GM19397 (cell line): ENCODE results near the gene OR10H4.
"Not testable (repeated sequence)": the region's sequence is repeated elsewhere in the genome, so short reads cannot be mapped to it uniquely, and the experiment has no call there.

Source experiments
- ATAC-seq: cut with Tn5 transposase; IDR thresholded peaks from one replicate; pipeline ENCODE4 v1.9.1; 2021; ENCODE audit warnings: mild to moderate bottlenecking, moderate library complexity; ENCODE audit not compliant: unreplicated experiment

Gene OR10H4

DNA sequence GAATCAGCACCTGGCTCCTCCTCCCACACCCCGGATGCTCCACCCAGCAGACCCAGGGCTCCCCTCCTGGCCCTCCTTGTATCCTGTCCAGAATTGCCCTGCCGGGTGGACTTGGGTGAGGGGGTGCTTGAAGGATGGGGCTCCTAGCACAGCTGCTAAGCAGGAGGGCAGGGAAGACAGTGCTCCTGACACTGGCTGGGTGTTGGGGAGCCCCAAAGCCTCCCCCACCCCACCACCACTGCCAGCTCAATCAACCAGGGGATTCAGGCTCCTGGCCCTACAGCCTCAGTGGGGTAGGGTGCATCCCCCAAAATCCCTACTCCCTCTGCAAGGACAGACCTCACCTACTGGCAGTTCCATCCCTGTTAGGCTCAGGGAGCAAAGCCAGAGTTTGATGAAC is 11.9 kb upstream of the OR10H4 start:
- ATAC-seq: no peak

DNA sequence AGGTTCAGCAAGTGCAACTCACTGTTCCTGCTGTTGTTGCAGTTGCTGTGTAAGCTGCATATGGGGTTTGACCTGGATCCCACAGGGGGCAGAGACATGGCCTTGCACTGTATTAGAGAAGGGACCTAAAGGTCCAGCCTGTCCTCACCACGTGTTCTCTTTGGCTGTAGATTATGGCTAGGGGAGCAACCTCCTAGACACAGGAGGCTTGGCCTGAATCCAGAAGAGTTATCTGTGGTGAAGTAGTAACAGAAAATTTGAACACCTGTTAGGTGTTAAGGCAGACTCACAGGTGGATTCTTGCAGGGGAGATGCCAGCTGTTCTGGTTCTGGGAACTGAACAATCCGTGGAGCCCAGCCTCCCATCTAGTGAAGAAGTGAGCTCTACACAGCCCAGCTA is 11.0 kb upstream of the OR10H4 start:
- no peak for ATAC-seq

DNA sequence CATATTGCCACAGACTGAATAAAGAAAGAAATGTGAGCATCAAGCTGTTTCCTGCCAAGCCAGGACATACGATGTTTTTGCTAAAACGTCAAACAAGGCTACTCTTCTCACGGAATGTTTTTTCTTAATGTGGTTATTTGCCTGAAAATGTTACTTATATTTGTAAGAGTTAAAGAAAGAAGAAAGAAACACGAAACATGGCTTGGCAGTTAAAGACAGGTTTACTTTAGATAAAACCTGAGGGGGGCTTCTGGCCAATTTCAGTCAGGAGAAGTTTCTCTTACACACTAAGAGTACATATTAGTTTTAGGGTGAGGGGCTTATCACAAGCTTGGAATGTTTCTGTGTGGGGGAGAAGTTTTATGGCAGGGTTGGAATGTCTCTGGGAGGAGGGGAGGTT is 4.4 kb upstream of the OR10H4 start:
- no peak for ATAC-seq

DNA sequence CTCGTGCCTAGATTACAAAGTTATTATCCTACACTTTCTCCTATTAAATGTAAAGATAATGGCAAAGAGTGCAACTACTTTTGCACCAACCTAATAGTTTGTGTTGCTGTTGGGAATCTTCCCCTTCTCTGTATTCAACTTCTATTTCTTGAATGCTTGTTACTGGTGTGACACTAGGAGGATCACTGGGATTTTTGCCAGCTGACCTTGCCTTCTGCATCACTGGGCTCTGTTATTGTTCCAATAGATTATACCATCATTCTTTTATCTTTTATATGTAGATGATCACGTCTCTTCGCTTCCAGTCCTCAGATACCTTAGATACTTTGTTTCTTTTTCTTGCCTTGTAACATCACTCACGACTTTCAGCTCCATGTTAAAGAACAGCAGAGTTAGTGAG is 3.5 kb upstream of the OR10H4 start:
- no peak for ATAC-seq

DNA sequence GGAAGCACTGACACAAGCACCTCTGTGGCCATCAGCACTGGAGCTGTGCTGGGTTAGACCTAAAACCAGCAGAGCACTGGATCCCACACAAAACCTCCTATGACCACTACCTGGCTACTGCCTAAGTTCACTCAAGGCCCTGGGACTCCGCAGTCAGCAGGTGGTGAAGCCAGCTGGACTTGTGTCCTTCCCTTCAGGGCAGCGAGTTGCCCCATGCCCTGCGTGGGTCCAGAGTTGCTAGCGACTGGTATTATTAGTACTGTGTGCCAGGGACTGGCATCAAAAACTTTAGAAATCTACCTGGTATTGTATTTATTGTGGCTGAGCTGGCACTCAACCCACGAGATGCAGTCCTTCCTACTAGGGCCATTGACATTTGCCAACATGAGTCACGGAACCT is 6.0 kb downstream of the OR10H4 start:
- no peak for ATAC-seq

DNA sequence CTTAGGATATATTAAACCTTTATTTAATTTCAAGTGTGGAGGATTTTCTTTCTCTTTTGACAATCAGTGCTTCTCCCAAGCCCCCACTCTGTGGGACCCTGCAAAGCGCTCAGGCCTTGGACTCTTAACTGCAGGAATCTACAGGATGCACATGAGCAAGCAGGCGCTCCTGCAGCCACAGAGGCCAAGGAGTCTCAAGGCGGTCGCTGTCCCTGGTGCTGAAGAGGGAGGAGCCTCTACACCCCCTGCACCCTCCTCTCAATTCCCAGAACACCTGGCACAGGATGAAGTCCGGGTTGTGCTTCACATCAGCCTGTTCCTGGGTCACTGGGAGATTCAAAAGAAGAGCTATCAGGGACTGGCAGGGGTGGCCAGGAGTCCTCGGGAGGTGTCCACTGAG is 13.5 kb downstream of the OR10H4 start:
- ATAC-seq: no peak

DNA sequence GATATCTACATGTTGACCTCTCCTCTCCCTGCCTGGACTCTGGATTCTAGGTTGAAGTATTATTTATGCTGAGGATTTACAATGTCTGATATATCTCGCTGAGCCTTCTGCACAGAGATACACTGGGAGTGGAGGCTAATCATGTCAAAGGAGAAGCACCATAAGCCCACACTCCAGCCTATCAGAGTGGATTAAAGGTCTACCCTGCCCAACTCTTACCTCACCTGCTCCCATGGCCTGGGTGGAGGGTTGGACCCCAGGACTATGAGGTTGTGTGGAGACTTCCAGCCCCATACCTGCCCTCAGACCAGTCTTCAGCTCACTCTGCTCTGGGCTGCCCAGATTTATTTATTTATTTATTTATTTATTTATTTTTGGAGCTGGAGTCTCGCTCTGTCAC is 15.4 kb downstream of the OR10H4 start:
- no peak for ATAC-seq

DNA sequence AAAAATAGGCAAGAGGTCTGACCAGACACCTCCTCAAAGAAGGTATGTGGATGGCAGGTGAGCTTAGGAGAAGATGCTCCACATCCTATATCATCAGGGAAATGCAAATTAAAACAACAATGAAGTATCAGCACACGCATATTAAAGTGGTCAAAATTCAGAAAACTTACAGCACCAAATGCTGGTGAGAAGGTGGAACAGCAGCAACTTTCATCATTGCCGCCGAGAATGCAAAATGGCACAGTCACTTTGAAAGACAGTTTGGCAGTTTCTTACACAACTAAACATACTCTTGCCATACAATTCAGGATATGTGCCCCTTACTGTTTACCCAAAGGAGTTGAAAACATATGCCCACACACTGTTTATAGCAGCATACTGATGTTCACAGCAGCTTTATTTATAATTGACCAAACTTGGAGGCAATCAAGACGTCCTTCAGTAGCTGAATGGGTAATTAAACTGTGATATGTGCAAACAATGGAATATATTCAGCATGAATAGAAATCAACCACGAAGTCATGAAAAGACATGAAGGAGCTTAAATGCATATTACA is 22.5 kb downstream of the OR10H4 start:
- no peak for ATAC-seq

DNA sequence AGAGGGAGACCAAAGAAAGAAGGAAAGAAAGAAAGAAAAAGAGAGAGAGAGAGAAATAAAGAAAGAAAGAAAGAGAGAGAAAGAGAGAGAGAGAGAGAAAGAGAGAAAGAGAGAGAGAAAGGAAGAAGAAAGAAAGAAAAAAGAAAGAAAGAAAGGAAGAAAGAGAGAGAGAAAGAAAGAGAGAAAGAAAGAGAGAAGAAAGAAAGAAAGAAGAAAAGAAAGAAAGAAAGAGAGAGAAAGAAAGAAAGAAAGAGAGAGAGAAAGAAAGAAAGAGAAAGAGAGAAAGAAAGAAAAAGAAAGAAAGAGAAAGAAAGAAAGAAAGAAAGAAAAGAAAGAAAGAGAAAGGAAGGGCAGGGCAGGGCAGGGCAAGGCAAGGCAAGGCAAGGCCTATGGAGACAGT is 23.2 kb downstream of the OR10H4 start:
- not testable (repeated sequence) for ATAC-seq

DNA sequence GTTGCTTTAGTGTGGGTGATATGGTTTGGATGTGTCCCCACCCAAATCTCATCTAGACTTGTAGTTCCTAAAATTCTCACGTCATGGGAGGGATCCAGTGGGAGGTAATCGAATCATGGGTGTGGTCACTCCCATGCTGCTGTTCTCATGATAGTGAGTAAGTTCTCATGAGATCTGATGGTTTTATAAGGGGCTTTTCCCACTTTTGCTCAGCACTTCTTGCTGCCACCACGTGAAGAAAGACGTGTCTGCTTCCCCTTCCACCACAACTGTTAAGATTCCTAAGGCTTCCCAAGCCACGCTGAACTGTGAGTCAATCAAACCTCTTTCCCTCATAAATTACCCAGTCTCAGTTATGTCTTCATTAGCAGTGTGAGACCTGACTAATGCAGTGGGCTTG is 26.0 kb downstream of the OR10H4 start:
- ATAC-seq: no peak

DNA sequence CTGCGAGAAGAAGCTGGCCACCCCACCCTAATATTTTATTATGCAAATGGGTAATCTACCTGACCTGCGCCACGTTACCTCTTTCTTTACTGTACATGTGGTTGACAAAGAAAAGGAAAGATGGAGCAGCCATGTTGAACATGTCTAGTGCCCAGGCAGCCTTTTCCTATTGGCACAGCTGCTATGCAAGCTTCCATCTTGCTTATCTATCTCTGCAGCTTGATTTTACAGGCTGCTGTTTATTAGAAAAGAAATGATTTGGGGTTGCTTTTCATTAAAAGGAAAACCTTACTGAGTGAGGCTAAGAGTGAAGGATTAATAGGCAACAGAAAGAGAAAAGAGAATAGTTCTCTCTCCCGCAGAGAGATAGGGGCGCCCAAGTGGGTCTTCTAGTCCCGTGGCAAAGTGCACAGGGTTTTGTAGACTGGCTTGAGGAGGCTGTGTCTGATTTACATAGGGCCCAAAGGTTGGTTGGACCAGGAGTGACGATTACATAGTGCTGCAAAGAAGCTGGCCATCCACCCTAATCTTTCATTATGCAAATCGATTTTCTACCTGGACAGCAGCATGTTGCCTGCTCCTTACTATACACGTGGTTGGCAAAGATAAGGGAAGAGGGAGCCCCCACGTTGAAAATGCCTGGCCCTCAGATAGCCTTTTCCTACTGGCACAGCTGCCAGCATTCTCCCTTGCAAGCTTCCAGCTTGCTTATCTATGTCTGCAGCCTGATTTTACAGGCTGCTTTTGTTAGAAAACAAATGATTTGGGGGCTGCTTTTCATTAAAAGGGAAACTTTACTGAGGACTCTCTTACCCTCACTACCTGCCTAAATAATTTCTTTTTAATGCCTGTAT is 28.3 kb downstream of the OR10H4 start:
- ATAC-seq: no peak

DNA sequence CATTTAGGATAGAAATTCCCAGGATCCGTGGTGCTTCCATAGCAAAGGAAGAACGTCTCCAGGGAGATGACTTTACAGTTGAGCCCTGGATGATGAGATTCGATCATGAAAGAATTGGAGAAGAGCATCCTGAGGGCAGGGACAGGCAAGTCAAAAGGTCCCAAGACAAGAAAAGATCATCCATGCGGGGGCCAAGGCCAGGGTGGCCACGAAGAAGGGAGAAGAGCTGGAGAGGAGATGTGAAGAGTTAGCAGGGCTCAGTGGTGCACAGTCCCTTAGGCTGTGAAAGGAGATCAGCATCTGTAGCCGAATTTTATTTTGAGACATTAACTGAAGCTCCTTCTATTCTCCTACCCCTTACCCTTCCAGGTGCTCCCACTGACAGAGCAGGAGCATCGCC is 28.9 kb downstream of the OR10H4 start:
- no peak for ATAC-seq

DNA sequence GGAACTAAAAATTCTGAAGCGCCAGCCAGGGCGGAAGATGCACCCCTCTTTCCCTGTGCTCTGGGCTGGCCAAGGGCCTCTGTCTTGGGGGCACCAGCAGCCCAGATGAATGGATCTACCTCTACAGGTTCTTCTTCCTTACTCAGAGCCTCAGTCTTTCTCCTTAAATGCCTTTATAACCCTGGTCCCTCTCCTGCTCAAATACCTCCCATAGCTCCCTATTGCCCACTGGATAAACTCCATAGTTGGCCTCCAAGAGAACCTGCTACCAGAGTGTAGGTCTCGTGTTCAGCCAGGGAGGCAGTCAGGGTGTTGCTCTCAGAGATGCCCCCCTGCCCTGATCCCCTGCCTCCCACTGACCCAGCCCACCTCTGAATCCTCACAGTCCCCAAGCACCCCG is 30.5 kb downstream of the OR10H4 start:
- no peak for ATAC-seq

DNA sequence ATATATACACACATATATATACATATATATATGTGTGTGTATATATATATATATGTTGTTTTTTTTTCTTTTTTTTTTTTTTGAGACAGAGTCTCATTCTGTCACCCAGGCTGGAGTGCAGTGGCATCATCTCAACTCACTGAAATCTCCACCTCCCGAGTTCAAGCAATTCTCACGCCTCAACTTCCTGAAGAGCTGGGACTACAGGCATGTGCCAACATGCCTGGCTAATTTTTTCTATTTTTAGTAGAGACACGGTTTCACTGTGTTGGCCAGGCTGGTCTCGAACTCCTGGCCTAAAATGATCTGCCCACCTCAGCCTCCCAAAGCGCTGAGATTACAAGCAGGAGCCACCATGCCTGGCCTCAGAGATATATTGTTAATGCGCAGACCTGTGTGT is 37.0 kb downstream of the OR10H4 start:
- ATAC-seq: not testable (repeated sequence)

DNA sequence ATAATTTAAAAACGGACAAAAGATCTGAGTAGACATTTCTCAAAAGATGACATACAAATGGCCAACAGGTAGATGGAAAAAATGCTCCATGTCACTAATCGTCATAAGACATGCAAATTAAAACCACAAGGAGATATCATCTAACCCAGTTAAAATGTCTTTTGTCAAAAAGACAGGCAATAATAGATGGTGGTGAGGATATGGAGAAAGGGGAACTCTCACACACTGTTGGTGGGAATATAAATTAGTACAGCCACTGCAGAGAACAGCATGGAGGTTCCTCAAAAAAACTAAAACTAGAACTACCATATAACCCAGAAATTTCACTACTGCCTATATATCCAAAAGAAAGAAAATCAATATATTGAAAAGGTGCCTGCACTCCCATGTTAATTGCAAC is 37.9 kb downstream of the OR10H4 start:
- ATAC-seq: no peak

DNA sequence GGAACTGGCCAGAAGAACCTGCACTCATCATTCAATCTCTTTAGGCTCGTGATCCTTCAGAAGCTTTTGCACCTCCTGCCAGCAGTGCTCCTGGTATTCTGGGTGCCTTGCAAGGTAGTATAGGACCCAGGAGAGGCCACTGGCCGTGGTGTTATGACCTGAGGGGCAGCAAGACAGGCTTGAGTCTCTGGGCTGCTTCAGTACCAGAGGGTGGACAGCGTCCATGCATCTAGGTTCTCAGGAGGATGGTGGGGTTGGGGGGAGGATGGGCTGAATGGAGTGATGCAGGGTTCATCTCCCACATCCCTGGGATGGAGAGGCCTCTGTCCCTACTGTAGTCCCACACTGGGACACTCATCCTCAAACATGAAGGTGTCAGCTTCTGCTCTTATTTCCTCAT is 41.1 kb downstream of the OR10H4 start:
- no peak for ATAC-seq

DNA sequence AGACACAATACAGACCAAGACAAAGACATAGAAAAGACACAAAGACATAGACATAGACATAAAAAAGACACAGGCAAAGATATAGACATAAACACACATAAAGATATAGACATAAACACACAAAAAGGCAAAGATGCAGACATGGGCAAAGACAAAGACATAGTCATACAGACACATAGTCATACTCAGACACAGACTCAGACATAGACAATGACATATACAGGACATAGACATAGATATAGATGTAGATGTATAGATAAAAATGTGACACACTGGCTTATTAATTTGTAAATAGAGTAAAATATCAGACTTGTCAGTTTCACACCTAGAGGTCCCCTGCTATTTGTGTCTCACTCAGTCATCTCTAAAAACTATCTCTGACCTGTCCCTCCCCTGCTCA is 42.8 kb downstream of the OR10H4 start:
- ATAC-seq: no peak

DNA sequence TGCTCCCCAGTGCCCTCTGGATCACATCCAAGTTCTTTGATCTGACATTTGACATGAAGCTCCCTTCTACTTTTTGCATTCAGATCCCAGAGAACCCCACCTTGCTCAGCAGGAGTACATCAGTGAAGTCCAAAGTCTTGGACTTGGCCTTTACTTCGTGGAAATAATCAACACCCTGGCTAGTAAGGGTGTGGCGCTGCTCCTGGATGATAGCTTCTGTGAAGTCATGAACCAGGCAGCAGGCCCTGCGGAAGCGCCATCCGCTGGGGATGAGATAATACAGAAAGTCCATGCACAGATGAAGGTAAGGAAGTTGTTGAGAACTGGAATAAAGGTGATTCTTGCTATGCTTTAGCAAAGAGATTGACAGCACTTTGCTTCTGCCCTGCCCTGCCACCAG is 43.2 kb downstream of the OR10H4 start:
- ATAC-seq: no peak

DNA sequence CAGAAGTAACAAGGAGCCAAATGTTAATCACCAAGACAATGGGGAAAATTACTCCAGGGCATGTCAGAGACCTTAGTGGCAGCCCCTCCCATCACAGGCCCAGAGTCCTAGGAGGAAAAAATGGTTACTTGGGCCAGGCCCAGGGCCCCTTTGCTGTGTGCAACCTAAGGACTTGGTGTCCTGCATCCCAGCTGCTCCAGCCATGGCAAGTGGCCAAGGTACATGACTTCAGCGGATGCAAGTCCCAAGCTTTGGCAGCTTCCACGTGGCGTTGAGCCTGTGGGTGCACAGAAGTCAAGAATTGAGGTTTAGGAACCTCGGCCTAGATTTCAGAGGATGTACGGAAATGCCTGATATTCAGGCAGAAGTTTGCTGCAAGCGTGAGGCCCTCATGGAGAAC is 46.7 kb downstream of the OR10H4 start:
- ATAC-seq: no peak

DNA sequence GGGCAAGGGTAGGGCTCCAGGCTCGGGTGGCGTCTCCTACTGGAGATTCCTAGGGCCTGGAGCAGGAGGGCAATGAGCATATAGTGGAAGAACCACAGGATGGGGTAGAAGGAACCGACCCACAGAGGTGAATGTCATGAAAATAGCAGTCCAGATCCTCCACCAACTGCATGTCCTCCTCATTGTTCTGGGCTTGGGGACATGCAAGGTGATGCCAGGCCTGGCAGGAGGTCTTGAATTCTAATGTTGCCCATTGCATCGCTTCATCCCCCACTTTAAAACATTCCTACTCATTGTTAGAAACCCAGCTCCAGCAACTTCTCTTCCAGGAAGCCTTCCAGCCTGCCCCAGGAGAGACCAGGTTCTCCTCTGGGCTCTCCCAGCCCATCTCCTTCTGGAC is 49.4 kb downstream of the OR10H4 start:
- no peak for ATAC-seq
